Measurements from ENCODE around the gene WWOX.

The WWOX gene

GRCh38 chr16:78177987-78178386 lies 78.5 kb downstream of the WWOX start:
- Histone ChIP-seq H3K36me3 (ENCODE audit: insufficient read depth, low read length) (no peaks in the 10 kb centered on the region), H4K20me1 (ENCODE audit: insufficient read depth, low read length) (no peaks in the 10 kb centered on the region; the same call in 1 of the 2 replicates), H3K4me2 (ENCODE audit: insufficient read depth, low read length) (no peak overlapping the region), H3K4me1 (ENCODE audit: insufficient read depth, low read length) (no peaks in the 10 kb centered on the region), H3K79me2 (ENCODE audit: insufficient read depth, low read length) (no peaks in the 10 kb centered on the region), H2AFZ (ENCODE audit: low read depth, low read length) (no peak overlapping the region), H3K9me3 (ENCODE audit: insufficient read depth, low read length, severe bottlenecking) (no peaks in the 10 kb centered on the region), H3K9ac (ENCODE audit: low read depth, low read length) (no peak overlapping the region), H3K27me3 (ENCODE audit: insufficient read depth, low read length, poor library complexity) (no peaks in the 10 kb centered on the region), H3K4me3 (ENCODE audit: low read depth in 1 of 2, low read length in 2 of 2) (no peak overlapping the region), H3K27ac (ENCODE audit: low read length) (no peak overlapping the region)
- no peak for TF ChIP-seq CTCF (IDR thresholded peaks at IDR 0.05; ENCODE audit: borderline replicate concordance, extremely low read depth, low read length, poor library complexity, severe bottlenecking)
- no peak for TF ChIP-seq EZH2 (IDR thresholded peaks at IDR 0.05; ENCODE audit: borderline replicate concordance, low read depth, low read length, severe bottlenecking)
- no peak for DNase-seq
- no peak for ATAC-seq (ENCODE audit: insufficient read depth, low read depth)

- Histone ChIP-seq H4K20me1 (ENCODE audit: insufficient read depth, low read length) (no peaks in the 10 kb centered on the region; the same call in 1 of the 2 replicates), H3K36me3 (ENCODE audit: insufficient read depth, low read length) (no peaks in the 10 kb centered on the region)
Observed at GRCh38 chr16:78179666-78180065, 80.2 kb downstream of the WWOX start.

GRCh38 chr16:78180349-78180748 lies 80.9 kb downstream of the WWOX start:
- Histone ChIP-seq H3K4me3 (ENCODE audit: low read depth in 1 of 2, low read length in 2 of 2) (no peak overlapping the region), H2AFZ (ENCODE audit: low read depth, low read length) (no peak overlapping the region)

More at GRCh38 chr16:78179666-78180065, 80.2 kb downstream of the WWOX start:
- Histone ChIP-seq H3K4me1 (ENCODE audit: insufficient read depth, low read length) (no peaks in the 10 kb centered on the region), H3K9me3 (ENCODE audit: insufficient read depth, low read length, severe bottlenecking) (no peaks in the 10 kb centered on the region), H3K4me3 (ENCODE audit: low read depth in 1 of 2, low read length in 2 of 2) (no peak overlapping the region), H2AFZ (ENCODE audit: low read depth, low read length) (no peak overlapping the region), H3K27ac (ENCODE audit: low read length) (no peak overlapping the region), H3K79me2 (ENCODE audit: insufficient read depth, low read length) (no peaks in the 10 kb centered on the region), H3K27me3 (ENCODE audit: insufficient read depth, low read length, poor library complexity) (no peaks in the 10 kb centered on the region), H3K4me2 (ENCODE audit: insufficient read depth, low read length) (no peak overlapping the region), H3K9ac (ENCODE audit: low read depth, low read length) (no peak overlapping the region)
- ATAC-seq (ENCODE audit: insufficient read depth, low read depth) (no peak), DNase-seq (no peak)
- TF ChIP-seq EZH2 (IDR thresholded peaks at IDR 0.05; ENCODE audit: borderline replicate concordance, low read depth, low read length, severe bottlenecking) (no peak), CTCF (IDR thresholded peaks at IDR 0.05; ENCODE audit: borderline replicate concordance, extremely low read depth, low read length, poor library complexity, severe bottlenecking) (no peak)

More at GRCh38 chr16:78180349-78180748, 80.9 kb downstream of the WWOX start:
- Histone ChIP-seq H3K79me2 (ENCODE audit: insufficient read depth, low read length) (no peaks in the 10 kb centered on the region), H3K4me2 (ENCODE audit: insufficient read depth, low read length) (no peak overlapping the region), H3K27me3 (ENCODE audit: insufficient read depth, low read length, poor library complexity) (no peaks in the 10 kb centered on the region), H3K4me1 (ENCODE audit: insufficient read depth, low read length) (no peaks in the 10 kb centered on the region), H3K9me3 (ENCODE audit: insufficient read depth, low read length, severe bottlenecking) (no peaks in the 10 kb centered on the region), H3K9ac (ENCODE audit: low read depth, low read length) (no peak overlapping the region), H3K27ac (ENCODE audit: low read length) (no peak overlapping the region), H4K20me1 (ENCODE audit: insufficient read depth, low read length) (no peaks in the 10 kb centered on the region; the same call in 1 of the 2 replicates), H3K36me3 (ENCODE audit: insufficient read depth, low read length) (no peaks in the 10 kb centered on the region)
- ATAC-seq (ENCODE audit: insufficient read depth, low read depth) (no peak), DNase-seq (no peak)
- TF ChIP-seq EZH2 (IDR thresholded peaks at IDR 0.05; ENCODE audit: borderline replicate concordance, low read depth, low read length, severe bottlenecking) (no peak), CTCF (IDR thresholded peaks at IDR 0.05; ENCODE audit: borderline replicate concordance, extremely low read depth, low read length, poor library complexity, severe bottlenecking) (no peak)
